Calu3 (cell line): ENCODE measurements around the gene DSE. TPM values are rescaled to one million over a fixed set of nuclear protein-coding genes. Genes with fewer than 3 reads are reported as not detected.

Experiments
- BruUV-seq: library from RNA; stranded (reverse); fragments of 400-500 nt; replicated peaks from 2 replicates; lab custom pipeline; 2021; lab: Mats Ljungman, UMichigan
- CTCF ChIA-PET: fragments of 300-600 bp; sonication (Branson Sonifier 250); formaldehyde crosslinking; loops from one replicate; lab custom pipeline; 2022; ENCODE audit warnings: antibody characterized with exemption; lab: Charles Lee
- DNase-seq: peaks from one replicate; pipeline ENCODE4 v3.0.0; 2022
- H3K27ac Mint-ChIP-seq: one replicate; pipeline ENCODE4 v1.8.0; 2022; ENCODE audit warnings: mixed read lengths; ENCODE audit not compliant: unreplicated experiment
- H3K27me3 Mint-ChIP-seq: one replicate; pipeline ENCODE4 v1.8.0; 2022; ENCODE audit warnings: mixed read lengths; ENCODE audit not compliant: unreplicated experiment
- H3K36me3 Mint-ChIP-seq: one replicate; pipeline ENCODE4 v1.8.0; 2022; ENCODE audit warnings: mild to moderate bottlenecking, moderate library complexity, mixed read lengths; ENCODE audit not compliant: insufficient read depth, unreplicated experiment
- H3K4me1 Mint-ChIP-seq: one replicate; pipeline ENCODE4 v1.8.0; 2022; ENCODE audit warnings: mild to moderate bottlenecking, low read depth, mixed read lengths; ENCODE audit not compliant: unreplicated experiment
- H3K4me3 Mint-ChIP-seq: one replicate; pipeline ENCODE4 v1.8.0; 2022; ENCODE audit warnings: mild to moderate bottlenecking, low read depth, moderate library complexity, mixed read lengths; ENCODE audit not compliant: unreplicated experiment
- H3K9me3 Mint-ChIP-seq: one replicate; pipeline ENCODE4 v1.8.0; 2022; ENCODE audit warnings: low read depth, mixed read lengths; ENCODE audit not compliant: unreplicated experiment
- CTCF ChIP-seq: fragments of 200-600 bp; IDR thresholded peaks from one replicate; pipeline ENCODE4 v1.8.0; 2022; ENCODE audit warnings: antibody characterized with exemption; ENCODE audit not compliant: unreplicated experiment
- intact Hi-C: fragments of 100-400 bp; cut with micrococcal nuclease; formaldehyde crosslinking; loops from one replicate; pipeline ENCODE4 v1.10.0; 2022; ENCODE audit not compliant: unreplicated experiment
- total RNA-seq: library from RNA; stranded (reverse); gene quantifications from 2 replicates; pipeline ENCODE4 v1.2.3, GENCODE V29; 2022

The DSE gene
- total RNA-seq, 1 experiment from 2014 or later = 43.8 TPM

- Mint-ChIP-seq H3K27ac (peak overlapping the region; percentile 47), H3K4me1 (peaks cover 11% of the 10 kb centered on the region), H3K9me3 (no peaks in the 10 kb centered on the region), H3K36me3 (peaks cover 14% of the 10 kb centered on the region), H3K27me3 (peaks cover 59% of the 10 kb centered on the region), H3K4me3 (peak overlapping the region; percentile 76)
- intact Hi-C loops = loop anchor here (10.0 kb wide), 1 partner anchor 1063 kb away; no protein-coding TSS in a partner anchor
- BruUV-seq = no TSS peak
- TF ChIP-seq CTCF = no peak
- CTCF ChIA-PET = interaction anchor here (1.0 kb wide), 1 partner anchor 11 kb away, joined by 4 read pairs; no protein-coding TSS in a partner anchor
- DNase-seq = peak; percentile 51
Observed at GRCh38 chr6:116461932-116462885, 91.5 kb downstream of the DSE start.

GRCh38 chr6:116463301-116463700, 92.6 kb downstream of the DSE start:
- intact Hi-C loops = loop anchor here (10.0 kb wide), 1 partner anchor 1062 kb away; no protein-coding TSS in a partner anchor

GRCh38 chr6:116465246-116465645, 94.5 kb downstream of the DSE start:
- Mint-ChIP-seq H3K27me3 (peaks cover 42% of the 10 kb centered on the region), H3K9me3 (no peaks in the 10 kb centered on the region), H3K4me1 (peaks cover 11% of the 10 kb centered on the region), H3K27ac (no peak overlapping the region), H3K4me3 (no peak overlapping the region), H3K36me3 (peaks cover 14% of the 10 kb centered on the region)
- no peak for TF ChIP-seq CTCF
- DNase-seq = no peak
- intact Hi-C loops = loop anchor here (10.0 kb wide), 1 partner anchor 1060 kb away; no protein-coding TSS in a partner anchor
- no TSS peak for BruUV-seq
- CTCF ChIA-PET = no interaction called here

More at GRCh38 chr6:116463301-116463700, 92.6 kb downstream of the DSE start:
- Mint-ChIP-seq H3K9me3 (no peaks in the 10 kb centered on the region), H3K4me1 (peaks cover 11% of the 10 kb centered on the region), H3K36me3 (peaks cover 14% of the 10 kb centered on the region), H3K4me3 (no peak overlapping the region), H3K27ac (no peak overlapping the region), H3K27me3 (peaks cover 59% of the 10 kb centered on the region)
- DNase-seq = no peak
- no TSS peak for BruUV-seq
- TF ChIP-seq CTCF = no peak
- CTCF ChIA-PET = no interaction called here

- no TSS peak for BruUV-seq
- no peak overlapping the region for H3K4me3 Mint-ChIP-seq
- DNase-seq = no peak
- H3K36me3 Mint-ChIP-seq = peaks cover 7% of the 10 kb centered on the region
- intact Hi-C loops = loop anchor here (10.0 kb wide), 1 partner anchor 1058 kb away; no protein-coding TSS in a partner anchor
- H3K9me3 Mint-ChIP-seq = no peaks in the 10 kb centered on the region
- no peak overlapping the region for H3K27ac Mint-ChIP-seq
- peaks cover 24% of the 10 kb centered on the region for H3K27me3 Mint-ChIP-seq
- no peak for TF ChIP-seq CTCF
- CTCF ChIA-PET = no interaction called here
- no peaks in the 10 kb centered on the region for H3K4me1 Mint-ChIP-seq
Observed at GRCh38 chr6:116467096-116467495, 96.3 kb downstream of the DSE start.
